ENCODE results near the gene FAM174B.
"Not testable (repeated sequence)": the region's sequence is repeated elsewhere in the genome, so short reads cannot be mapped to it uniquely, and the experiment has no call there.

FAM174B gene

DNA sequence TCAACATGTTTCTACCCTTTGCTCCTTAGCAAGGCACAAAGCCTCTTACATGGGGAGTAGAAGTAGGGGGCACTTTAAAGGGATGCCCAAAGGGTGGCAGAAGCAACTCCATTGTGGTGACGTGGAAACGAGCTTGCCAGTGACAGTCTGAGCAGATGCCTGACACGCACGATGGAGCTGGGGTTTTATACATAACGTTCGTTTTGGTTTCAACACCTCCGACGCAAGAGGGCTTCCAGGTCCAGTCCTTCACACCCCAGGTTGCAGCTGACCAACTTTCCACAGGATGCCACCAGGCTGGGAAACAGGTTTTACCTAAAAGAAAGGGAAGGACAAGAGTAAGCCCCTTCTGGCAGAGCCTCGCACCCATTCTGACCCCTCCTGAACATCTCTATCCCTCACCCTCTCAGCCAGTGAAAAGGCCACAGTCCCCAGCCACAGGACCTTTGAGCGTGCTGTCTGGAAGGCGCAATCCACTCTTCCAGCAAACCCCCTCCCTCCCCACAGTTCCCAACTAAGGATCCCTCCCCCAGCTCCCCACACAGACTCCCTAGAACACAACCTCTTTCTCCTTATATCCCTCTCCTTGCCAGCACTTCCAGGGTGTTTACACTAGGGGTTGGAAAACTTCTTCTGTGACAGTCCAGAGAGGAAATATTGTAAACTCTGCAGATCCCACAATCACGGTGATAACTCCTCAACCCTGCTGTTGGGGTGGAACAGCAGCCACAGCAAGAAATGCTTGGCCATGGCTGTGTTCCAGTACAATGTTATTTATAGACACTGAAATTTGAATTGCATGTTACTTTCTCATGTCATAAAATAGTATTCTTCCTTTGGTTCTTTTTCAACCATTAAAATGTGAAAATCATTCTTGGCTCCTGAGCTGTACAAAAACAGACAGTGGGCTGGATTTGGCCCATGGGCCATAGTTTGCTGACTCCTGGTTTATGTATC is 36.2 kb downstream of the FAM174B start:
- no peak for DNase-seq (ENCODE audit: low read depth in 1 of 2, low spot score in 1 of 2)

DNA sequence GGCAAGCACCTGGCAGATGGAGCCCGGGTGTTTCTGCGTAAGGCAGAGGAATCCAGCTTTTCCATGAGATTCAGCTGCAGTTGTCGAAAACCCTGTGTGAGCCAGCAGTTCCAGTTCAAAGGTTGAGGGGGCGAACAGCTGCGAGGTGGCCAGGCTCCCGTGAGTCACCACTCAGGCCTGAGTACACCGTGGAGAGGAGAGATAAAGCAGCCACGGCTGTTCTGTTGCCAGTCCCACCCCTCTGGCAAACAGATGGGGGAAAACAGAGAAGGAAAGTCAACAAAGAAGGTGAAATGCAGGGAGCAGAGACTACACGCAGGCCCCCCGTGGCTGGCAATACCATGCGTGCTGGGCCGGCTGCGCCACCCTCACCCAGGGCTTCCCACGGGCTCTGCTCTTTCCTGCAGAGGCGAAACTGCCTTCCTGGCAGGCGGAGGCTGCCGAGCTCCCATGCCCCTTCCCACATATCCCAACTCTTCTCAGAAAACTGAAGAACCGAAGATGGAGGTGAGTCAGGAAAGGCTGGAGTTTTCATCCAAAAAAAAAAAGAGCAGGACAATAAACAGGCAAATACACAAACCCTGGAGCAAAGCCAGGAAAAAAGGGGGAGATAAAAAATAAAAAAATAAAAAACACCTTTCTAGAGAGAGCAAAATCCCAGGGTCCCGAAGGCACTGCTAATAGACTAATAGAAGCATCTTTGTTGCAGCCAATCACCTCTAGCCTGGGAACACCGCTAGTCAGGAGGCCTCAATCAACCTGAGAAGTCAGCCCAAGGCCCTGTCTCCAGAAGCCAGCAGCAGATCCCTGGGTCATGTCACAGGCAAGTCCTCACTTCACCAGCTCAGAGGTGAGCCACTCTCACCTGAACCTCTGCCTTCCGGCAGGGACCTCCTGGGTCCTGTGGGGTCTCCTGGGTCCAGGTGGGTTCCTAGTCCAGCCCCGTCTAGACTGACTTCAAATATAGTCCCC is 37.7 kb downstream of the FAM174B start:
- DNase-seq (ENCODE audit: low read depth in 1 of 2, low spot score in 1 of 2): no peak

DNA sequence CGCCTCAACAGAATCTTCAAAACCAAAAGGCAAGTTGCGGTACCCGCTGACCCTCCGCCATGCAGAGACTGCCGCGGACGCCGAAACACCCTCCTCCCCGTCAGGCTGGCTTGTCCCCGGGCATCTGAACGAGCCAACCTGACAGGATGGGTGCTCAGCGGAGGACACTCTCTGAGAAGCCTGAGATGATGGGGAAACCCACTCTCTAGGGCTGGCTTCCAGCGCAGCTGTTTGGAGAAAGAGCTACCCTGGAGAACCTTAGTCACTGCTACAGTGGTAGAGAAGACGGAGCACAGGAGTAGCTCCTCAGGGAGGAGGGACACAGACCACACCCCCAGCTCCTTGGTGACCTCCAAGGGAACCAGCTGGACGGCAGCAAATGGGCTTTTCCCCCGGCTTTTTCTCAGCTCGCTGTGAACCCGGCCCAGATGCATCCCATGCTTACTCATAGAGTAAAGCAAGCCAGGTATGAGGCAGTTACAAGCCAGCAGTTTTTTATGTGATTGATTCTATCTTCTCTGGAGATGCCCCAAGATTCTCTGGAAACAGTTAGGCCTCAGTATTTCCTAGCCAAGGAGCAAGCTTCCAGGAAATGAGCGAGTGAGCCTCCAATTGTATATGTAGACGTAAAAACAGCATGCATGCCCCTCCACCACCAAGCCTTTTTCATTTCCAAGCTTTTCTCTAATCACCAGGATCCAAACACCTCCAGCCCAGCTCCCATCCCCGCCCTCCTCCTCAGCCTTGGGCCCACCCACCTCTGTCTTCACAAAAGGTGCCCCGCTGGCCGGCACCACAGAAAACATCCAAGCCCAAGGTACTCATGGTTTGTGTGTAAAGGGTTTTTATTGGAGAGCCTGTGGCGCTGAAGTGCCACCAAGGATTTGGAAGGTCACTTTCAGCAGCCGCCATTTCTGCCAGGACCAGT is 38.7 kb downstream of the FAM174B start:
- no peak for DNase-seq (ENCODE audit: low read depth in 1 of 2, low spot score in 1 of 2)

DNA sequence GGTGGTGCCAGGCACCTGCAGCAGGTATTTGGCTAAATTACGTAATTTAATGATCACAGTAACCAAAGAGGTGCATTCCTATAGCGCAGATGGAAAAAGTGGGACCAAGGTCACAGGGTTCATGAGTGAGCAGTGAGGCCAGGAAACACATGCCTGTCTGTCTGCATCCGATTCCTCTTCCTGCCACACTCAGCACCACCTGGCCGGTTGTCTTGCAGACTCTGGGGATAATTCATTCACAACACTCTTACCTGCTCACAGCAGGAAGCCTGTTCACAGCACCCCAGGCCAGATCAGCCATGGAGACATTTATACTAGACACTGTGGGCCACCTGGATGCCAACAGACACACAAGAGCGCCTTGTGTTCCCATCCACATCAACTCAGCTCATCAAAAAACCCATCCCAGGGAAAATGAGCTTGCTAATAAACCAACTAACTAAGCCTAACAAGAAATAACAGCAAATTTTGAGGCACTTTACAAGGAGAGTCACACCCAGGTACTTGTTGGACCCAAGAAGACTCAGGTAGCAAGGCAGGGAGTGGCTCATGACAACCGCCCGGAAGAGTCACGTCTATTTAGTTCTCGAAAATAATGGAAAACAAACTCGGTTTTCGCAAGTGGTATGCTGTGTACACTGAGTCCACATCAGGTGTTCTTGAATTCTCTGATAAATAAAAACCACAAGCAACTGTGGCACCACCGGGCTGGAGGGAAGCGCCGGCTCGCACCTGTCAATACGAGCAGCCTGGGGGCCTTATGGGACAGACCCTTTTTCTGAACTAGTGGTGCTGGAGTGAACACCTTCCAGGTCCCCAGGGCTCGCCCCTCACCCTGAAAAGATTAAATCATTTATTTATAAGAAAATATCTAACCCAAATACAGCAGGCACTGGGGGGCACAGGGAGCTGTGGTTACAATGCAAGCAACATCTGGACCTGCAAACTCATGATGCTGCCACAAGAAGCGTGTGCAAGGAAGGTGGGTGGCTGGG is 40.5 kb downstream of the FAM174B start:
- no peak for DNase-seq (ENCODE audit: low read depth in 1 of 2, low spot score in 1 of 2)

DNA sequence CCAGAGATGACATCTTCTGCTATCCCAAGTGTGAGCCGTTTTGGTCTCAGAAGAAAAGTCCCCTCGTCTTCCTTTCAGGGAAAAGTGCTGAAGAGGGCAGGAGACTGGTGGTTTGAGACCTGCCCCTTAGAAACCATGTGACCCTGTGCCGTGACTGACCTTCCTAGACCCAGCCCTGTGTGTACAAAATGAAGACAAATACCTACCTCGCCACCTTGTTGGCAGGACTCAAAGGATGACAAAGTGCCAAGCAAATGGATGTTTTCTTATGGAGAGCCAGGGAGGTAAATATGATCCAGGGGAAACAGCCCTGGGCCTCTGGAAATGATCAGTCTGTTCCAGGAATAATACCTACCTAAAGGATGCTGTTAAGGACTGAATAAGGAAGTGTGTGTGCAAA is 41.3 kb downstream of the FAM174B start:
- DNase-seq (ENCODE audit: low read depth in 1 of 2, low spot score in 1 of 2): no peak

DNA sequence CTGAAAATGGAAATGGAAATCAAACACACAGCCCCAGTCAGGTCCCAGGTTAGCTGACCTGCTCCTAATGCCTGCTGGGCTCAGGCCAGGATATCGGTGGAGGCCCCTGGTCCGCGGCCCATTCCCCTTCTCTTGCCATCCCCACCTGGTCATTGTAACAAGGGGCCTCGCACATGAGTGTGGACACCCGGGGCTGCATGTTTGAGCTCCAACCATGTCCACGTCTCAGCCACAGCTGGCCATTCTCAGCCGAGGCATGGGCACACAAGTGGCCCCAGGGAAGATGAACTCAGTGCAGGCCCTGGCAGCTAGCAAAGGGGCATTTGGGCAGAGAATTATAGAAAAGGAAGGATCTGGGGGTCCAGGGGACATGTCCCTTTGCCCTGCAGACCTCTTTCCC is 41.7 kb downstream of the FAM174B start:
- DNase-seq (ENCODE audit: low read depth in 1 of 2, low spot score in 1 of 2): no peak

DNA sequence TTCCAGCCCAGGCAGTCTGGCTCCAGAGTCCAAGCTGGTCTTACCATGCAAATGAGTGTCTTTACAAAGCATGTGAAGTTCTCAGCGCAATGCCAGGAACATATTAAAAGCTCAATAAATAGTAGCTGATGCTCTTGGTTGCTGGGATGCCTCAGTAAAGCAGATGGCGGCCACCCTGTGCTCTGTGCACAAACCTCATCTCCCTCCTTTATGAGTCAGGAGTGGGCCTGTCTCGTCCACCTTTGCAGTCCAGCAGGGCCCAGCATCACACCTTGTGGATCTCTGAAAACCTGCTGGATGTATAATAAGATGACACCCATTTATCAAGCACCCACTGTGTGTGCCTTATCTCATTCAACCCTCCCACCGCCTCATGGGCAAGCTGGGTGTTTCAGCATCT is 42.7 kb downstream of the FAM174B start:
- DNase-seq (ENCODE audit: low read depth in 1 of 2, low spot score in 1 of 2): no peak

DNA sequence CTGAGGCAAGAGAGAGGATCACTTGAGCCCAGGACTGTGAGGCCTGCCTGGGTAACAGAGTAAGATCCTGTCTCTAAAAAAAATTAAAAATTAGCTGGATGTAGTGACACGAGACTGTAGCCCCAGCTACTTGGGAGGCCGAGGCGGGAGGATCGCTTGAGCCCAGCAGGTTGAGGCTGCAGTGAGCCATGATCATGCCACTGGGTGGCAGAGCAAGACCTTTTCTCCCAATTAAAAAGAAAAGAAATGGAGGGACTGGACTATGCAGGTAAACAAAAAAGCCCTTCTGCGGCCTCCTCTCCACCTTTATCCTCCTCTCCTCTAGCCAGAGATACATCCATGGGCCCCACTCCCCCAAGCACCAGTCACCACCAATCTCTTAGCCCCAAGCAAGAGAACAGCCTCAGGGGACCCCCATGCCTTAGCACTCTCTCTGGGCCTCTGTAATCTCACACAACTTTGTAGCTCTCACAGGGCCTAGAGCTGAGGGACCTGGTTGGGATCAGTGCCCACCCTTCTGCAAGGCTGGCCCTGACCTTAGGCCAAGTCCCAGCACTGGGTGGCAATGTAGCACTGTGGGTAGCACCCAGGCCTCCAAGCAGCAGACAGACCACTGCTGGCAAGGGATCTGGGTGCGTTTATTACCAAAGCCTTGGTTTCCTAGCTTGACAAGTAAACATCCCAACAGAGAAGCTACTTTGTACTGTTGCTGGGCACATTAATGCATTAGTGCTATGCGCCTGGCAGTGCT is 43.4 kb downstream of the FAM174B start:
- no peak for DNase-seq (ENCODE audit: low read depth in 1 of 2, low spot score in 1 of 2)

DNA sequence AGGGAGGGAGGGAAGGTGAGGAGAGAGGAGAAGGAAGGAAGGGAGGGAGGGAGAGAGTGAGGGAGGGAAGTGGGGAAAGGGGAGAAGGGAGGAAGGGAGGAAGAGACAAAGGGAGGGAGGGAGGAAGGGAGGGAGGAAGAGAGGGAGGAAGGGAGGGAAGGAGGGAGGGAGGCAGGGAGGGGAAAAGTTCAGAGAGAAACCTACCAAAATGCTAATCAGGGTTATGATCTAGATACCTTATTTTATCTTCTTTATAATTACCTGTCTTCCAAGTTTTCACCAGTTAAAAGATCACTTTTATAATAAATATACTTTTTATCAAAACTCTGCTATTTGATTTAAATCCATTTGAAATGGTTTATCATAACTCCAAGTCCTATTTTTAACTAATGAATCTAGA is 44.4 kb downstream of the FAM174B start:
- no peak for DNase-seq (ENCODE audit: low read depth in 1 of 2, low spot score in 1 of 2)

DNA sequence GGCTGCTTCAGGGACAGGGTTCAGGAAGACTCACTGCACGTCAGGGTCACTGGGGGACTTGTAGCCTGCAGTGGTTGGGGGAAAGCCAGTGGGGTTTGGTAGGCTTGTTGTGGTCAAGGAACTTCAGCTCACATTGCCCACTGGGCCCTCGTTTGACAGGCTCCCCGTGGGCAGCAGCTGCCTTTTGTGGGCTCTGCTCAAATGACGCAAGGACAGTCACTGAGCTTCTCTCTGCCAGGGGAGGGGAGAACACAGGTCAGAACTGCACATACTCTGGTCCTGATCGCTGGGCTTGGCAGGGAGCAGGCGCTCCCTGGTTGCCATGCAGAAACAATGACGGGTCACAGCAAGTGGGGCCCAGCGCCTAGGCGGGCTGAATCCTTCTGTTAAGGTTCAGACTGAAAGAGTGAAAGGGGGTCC is 45.5 kb downstream of the FAM174B start:
- DNase-seq (ENCODE audit: low read depth in 1 of 2, low spot score in 1 of 2): no peak

DNA sequence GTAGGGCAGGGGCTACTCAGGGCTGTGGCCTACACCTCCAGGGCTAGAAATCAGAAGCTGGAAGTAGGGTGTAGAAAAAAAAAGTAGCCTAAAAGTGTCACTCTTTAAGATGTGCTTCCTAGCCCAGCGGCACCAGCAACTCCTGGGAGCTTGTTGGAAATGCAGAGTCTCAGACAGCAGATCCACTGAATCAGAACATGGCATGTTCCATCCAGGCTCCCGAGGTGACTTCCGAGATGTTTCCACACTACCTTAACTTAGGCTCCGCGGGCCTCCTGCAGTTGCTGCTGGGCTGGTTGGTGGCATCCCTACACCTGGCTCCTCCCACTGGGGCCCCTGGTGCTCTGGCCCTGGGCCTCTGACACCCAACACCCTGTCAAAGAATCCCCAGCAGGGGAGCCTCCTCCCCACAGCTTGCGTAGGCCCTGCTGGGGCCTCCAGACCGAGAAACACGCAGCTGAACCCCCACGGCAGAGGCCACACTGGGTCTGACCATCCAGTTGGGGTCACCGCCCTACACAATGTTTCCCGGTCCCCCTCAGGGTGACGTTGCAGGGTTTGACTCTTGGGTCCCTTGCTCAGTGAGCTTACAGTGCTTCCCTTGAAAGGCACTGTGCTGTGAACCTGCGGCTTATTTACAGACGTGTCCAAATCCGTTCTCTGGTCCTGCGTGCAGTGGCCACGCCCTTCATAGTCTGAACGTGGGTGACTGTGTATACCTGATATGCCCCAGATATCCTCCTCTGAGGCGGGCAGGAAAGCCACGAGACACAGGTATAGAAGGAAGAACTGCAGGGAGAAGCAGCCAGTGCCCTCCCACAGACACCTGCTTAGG is 46.5 kb downstream of the FAM174B start:
- DNase-seq (ENCODE audit: low read depth in 1 of 2, low spot score in 1 of 2): no peak

DNA sequence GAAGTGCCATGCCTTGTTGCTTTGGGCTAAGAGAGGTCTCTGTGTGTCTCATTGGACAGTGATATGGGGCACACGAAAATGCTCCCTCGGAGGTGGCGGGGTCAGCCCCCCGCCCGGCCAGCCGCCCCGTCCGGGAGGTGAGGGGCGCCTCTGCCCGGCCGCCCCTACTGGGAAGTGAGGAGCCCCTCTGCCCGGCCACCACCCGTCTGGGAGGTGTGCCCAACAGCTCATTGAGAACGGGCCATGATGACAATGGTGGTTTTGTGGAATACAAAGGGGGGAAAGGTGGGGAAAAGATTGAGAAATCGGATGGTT is 48.8 kb downstream of the FAM174B start:
- not testable (repeated sequence) for DNase-seq (ENCODE audit: low read depth in 1 of 2, low spot score in 1 of 2)

DNA sequence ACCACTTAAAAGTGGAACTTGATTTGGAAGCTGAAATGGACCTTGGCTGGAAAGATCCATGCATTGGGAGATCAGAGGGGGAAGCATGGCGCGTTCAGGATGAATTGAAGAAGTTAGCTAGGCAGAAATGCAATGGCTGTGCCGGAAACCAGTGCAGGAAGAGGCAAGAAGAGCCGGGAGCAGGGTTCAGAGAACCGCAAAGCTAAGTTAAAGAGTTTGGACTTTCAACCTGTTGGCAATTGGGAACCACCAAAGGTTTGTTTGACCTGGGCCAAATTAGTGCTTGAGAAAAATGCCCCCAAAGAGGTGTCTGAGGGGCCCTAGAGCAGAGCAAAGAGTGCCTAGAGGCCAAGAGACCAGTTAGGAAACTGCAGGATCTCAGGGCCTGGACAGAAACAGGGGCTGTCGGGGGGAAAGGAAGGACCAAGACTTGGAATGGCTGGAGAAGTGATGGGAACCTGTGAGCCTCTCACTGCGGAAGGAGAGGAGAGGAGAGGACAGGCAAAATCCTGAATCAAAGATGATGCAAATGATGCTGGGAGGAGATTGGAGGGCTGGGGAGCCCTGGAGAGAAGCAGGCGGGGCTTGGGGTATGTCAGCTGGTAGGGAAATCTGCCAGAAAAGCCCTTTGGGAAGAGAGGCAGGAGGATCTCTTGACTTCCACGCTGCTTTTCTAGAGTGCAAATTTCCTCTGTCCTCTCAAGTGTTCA is 49.3 kb downstream of the FAM174B start:
- DNase-seq (ENCODE audit: low read depth in 1 of 2, low spot score in 1 of 2): no peak

DNA sequence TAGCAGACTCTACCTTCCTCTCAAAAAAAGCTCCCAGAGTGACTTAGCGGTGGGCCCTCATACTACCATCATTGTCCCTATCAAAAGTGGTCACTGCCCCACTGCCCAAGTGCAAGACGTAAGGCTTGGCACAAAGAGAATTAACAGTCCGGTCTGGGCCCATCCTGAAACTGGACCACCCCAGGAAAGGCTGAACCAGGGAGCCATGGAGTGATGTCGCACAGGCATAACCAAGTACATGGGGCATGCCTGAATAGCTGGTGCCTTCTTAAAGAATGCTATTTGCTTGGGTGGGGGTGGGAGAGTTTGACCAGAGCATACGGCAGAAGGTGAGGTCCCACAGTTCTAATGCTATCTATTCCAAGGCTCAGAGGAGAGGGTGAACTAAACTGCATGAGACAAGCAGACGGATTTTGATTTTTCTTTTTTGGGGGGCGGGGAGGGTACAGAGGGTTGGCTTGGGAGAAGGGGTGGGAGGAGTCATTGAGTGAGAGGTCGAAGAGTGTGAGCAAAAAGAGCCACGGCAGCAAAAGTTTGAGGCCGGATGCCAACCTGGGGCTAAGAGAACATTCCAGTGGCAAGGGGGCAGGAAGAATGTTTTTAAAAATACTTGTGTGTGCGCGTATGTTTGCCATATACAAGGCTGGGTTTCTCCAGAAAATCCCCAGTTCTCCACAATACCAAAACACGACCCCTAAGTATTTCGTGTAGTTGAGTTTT is 50.2 kb downstream of the FAM174B start:
- DNase-seq (ENCODE audit: low read depth in 1 of 2, low spot score in 1 of 2): no peak

DNA sequence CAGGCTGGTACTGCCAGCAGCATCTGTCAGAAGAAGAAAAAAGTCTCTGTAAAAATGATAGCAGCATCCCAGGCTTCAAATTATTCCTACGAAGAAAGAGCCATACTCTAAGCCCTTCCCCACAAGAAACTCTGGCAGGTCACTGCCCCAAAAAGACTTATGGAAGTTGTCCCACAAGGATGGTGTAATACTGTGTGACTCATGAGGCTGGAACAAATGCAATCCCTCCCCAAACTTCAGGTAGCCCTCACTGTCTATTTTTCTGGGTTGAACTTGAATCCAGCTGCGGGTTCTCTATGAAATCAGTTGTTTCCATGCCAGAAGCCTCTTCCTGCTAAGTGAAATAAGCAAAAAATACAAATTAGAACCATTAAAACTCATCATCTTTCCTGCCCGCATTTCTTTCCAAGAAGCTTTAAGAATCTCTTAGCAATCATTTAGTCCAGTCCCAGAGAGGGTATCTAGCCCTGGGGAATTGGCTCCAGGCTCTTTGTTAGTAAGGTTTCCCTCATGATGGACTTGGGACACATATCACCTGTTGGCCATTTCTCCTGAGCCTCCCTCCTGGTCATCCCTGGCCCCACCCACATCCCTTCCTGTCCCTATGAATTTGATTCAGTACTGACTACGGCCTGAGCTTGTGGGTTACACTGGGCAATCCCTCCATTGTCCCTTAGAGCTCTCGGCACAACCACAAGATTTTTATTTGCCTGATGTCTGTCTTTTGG is 51.7 kb downstream of the FAM174B start:
- no peak for DNase-seq (ENCODE audit: low read depth in 1 of 2, low spot score in 1 of 2)

DNA sequence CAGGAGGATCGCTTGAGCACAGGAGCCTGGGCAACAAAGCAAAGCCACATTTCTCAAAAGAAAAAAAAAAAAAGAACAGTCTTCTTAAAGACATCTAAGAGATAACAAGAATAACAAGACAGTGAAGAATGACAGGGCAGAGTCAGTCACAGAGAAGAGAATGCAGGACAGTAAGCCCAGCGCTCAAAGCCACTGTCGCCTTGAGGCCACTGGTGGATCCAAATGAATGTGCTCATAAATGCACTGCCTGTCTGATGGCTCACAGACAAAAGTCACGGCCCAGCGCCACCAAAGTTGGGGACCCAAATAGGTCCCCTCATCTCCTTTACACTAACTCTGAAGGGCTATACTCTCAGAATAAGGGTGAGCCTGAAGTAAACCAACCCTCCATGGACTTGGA is 52.3 kb downstream of the FAM174B start:
- no peak for DNase-seq (ENCODE audit: low read depth in 1 of 2, low spot score in 1 of 2)
